ENCODE results near the gene MYO18B.

MYO18B gene

GRCh38 chr22:25779426-25779825 is 37.4 kb downstream of the MYO18B start:
- no peak for DNase-seq (ENCODE audit: low read depth)

GRCh38 chr22:25779890-25780289 is 37.9 kb downstream of the MYO18B start:
- no peak for DNase-seq (ENCODE audit: low read depth)

- DNase-seq (ENCODE audit: low read depth), result no peak
These were observed 38.7 kb downstream of the MYO18B start for GRCh38 chr22:25780673-25781072.

GRCh38 chr22:25781801-25782200 is 39.8 kb downstream of the MYO18B start:
- DNase-seq (ENCODE audit: low read depth), result no peak

- no peak for DNase-seq (ENCODE audit: low read depth)
These were observed 40.8 kb downstream of the MYO18B start for GRCh38 chr22:25782831-25783230.

- DNase-seq (ENCODE audit: low read depth), result no peak
These were observed 41.9 kb downstream of the MYO18B start for GRCh38 chr22:25783856-25784255.

- DNase-seq (ENCODE audit: low read depth), result no peak
These were observed 44.2 kb downstream of the MYO18B start for GRCh38 chr22:25786165-25786564.

- DNase-seq (ENCODE audit: low read depth), result no peak
These were observed 49.6 kb downstream of the MYO18B start for GRCh38 chr22:25791556-25791955.

GRCh38 chr22:25795478-25795877 is 53.5 kb downstream of the MYO18B start:
- no peak for DNase-seq (ENCODE audit: low read depth)

GRCh38 chr22:25797498-25798290 is 55.7 kb downstream of the MYO18B start:
- DNase-seq (ENCODE audit: low read depth), result no peak

- no peak for DNase-seq (ENCODE audit: low read depth)
These were observed 58.8 kb downstream of the MYO18B start for GRCh38 chr22:25800766-25801165.

GRCh38 chr22:25802018-25802417 is 60.0 kb downstream of the MYO18B start:
- DNase-seq (ENCODE audit: low read depth), result no peak

- DNase-seq (ENCODE audit: low read depth), result no peak
These were observed 62.7 kb downstream of the MYO18B start for GRCh38 chr22:25804676-25805075.

GRCh38 chr22:25806579-25806978 is 64.6 kb downstream of the MYO18B start:
- no peak for DNase-seq (ENCODE audit: low read depth)

GRCh38 chr22:25814685-25815084 is 72.7 kb downstream of the MYO18B start:
- DNase-seq (ENCODE audit: low read depth), result no peak

- DNase-seq (ENCODE audit: low read depth), result no peak
These were observed 73.6 kb downstream of the MYO18B start for GRCh38 chr22:25815561-25815960.

- no peak for DNase-seq (ENCODE audit: low read depth)
These were observed 74.6 kb downstream of the MYO18B start for GRCh38 chr22:25816522-25817059.

- no peak for DNase-seq (ENCODE audit: low read depth)
These were observed 75.3 kb downstream of the MYO18B start for GRCh38 chr22:25817092-25817943.

GRCh38 chr22:25818541-25818940 is 76.6 kb downstream of the MYO18B start:
- no peak for DNase-seq (ENCODE audit: low read depth)

- DNase-seq (ENCODE audit: low read depth), result no peak
These were observed 80.4 kb downstream of the MYO18B start for GRCh38 chr22:25822344-25822743.

GRCh38 chr22:25823276-25823675 is 81.3 kb downstream of the MYO18B start:
- no peak for DNase-seq (ENCODE audit: low read depth)

GRCh38 chr22:25824828-25825423 is 82.9 kb downstream of the MYO18B start:
- DNase-seq (ENCODE audit: low read depth), result no peak

GRCh38 chr22:25827415-25827814 is 85.4 kb downstream of the MYO18B start:
- DNase-seq (ENCODE audit: low read depth), result no peak
